GM13977 (cell line): Measurements from ENCODE around the gene ZBED5.

Experiments used
- DNase-seq: peaks from one replicate; pipeline ENCODE4 v3.0.0; 2012; ENCODE audit warnings: low spot score
- CTCF ChIP-seq: IDR thresholded peaks from 2 replicates; pipeline ENCODE4 v1.5.1; 2012; ENCODE audit warnings: mild to moderate bottlenecking, control low read depth; ENCODE audit not compliant: insufficient read depth; ENCODE audit errors: extremely low read depth, missing control alignments
- in situ Hi-C: fragments of 300-500 bp; cut with MboI; formaldehyde crosslinking; loops from one replicate; pipeline ENCODE4 v1.12.0; 2022; ENCODE audit warnings: low sequenced_read_pairs, low pct_unique_long_range_greater_than_20kb, mixed read lengths, inconsistent platforms; ENCODE audit not compliant: unreplicated experiment

The ZBED5 gene

GRCh38 chr11:10898003-10898762 is 40.3 kb upstream of the ZBED5 start:
- TF ChIP-seq CTCF: no peak
- in situ Hi-C loops: no loop called here
- no peak for DNase-seq

GRCh38 chr11:10897150-10897549 is 39.3 kb upstream of the ZBED5 start:
- in situ Hi-C loops: no loop called here
- no peak for DNase-seq
- TF ChIP-seq CTCF: no peak

- TF ChIP-seq CTCF: no peak
- DNase-seq: no peak
- in situ Hi-C loops: no loop called here
These were observed 38.6 kb upstream of the ZBED5 start for GRCh38 chr11:10896493-10896892.

GRCh38 chr11:10895285-10895684 is 37.4 kb upstream of the ZBED5 start:
- in situ Hi-C loops: no loop called here
- no peak for DNase-seq

GRCh38 chr11:10894666-10895065 is 36.8 kb upstream of the ZBED5 start:
- in situ Hi-C loops: no loop called here
- TF ChIP-seq CTCF: no peak
- no peak for DNase-seq

More at GRCh38 chr11:10895285-10895684, 37.4 kb upstream of the ZBED5 start:
- no peak for TF ChIP-seq CTCF

GRCh38 chr11:10893714-10894151 is 35.9 kb upstream of the ZBED5 start:
- in situ Hi-C loops: no loop called here
- DNase-seq: no peak

More at GRCh38 chr11:10893714-10894151, 35.9 kb upstream of the ZBED5 start:
- TF ChIP-seq CTCF: no peak
